Endothelial cell of umbilical vein (primary cell): ENCODE results near the gene CBX6.

Source experiments
- CTCF ChIP-seq, 2 donors: IDR thresholded peaks; 1 replicate in 1 of 2; 2 replicates in 1 of 2; pipeline ENCODE4 v1.5.1; 2011; ENCODE audit warnings: low read length in 2 of 2, mild to moderate bottlenecking in 2 of 2, moderate library complexity in 2 of 2, control low read depth in 1 of 2, inconsistent platforms in 1 of 2, low read depth in 1 of 2; ENCODE audit not compliant: insufficient read depth in 1 of 2; ENCODE audit errors: extremely low read depth in 1 of 2
- EZH2 ChIP-seq: IDR thresholded peaks from 2 replicates; pipeline ENCODE4 v1.6.1; 2012; ENCODE audit warnings: borderline replicate concordance, low read depth, mild to moderate bottlenecking, moderate library complexity, low read length, inconsistent platforms; ENCODE audit not compliant: severe bottlenecking
- FOS ChIP-seq: IDR thresholded peaks from 2 replicates; pipeline ENCODE4 v1.6.1; 2011; ENCODE audit warnings: mild to moderate bottlenecking, low read length, moderate library complexity, borderline replicate concordance; ENCODE audit not compliant: insufficient read depth
- MAX ChIP-seq: IDR thresholded peaks from 2 replicates; pipeline ENCODE4 v1.6.1; 2011; ENCODE audit not compliant: insufficient read depth, insufficient read length
- POLR2A ChIP-seq: IDR thresholded peaks from 2 replicates; pipeline ENCODE4 v1.6.1; 2012; ENCODE audit warnings: low read depth, mild to moderate bottlenecking, control low read depth, low read length
- POLR2AphosphoS5 ChIP-seq: IDR thresholded peaks from 2 replicates; pipeline ENCODE4 v1.6.1; 2012; ENCODE audit warnings: low read depth, mild to moderate bottlenecking, control low read depth, low read length, moderate library complexity; ENCODE audit not compliant: insufficient read depth

GRCh38 chr22:38850941-38851849 lies 20.8 kb downstream of the CBX6 start:
- TF ChIP-seq EZH2 (no peak), CTCF (IDR thresholded peaks at IDR 0.05; ENCODE audit: extremely low read depth in 1 of 2, insufficient read depth in 1 of 2, low read depth in 1 of 2, low read length in 2 of 2) (no peak), POLR2A (no peak), FOS (peak; percentile 54), POLR2AphosphoS5 (no peak), MAX (no peak)
